GM23338 (cell line): ENCODE measurements around the gene KAZN. TPM values are rescaled to one million over a fixed set of nuclear protein-coding genes. Genes with fewer than 3 reads are reported as not detected.

ENCODE experiments used
- ATAC-seq: fragments of 200-7000 bp; cut with Tn5 transposase; 3 replicates; pipeline ENCODE4 v1.9.1; 2020
- DNase-seq: peaks from one replicate; pipeline ENCODE4 v3.0.0-alpha.2; 2015; ENCODE audit warnings: low spot score
- H2AFZ ChIP-seq: fragments of 200-600 bp; sonication (generic); 2 replicates; pipeline ENCODE4 v1.8.0; 2016; ENCODE audit warnings: antibody characterized with exemption, mild to moderate bottlenecking, moderate library complexity
- H3F3A ChIP-seq: fragments of 200-600 bp; sonication (generic); replicated peaks from 2 replicates; pipeline ENCODE4 v1.8.0; 2017; ENCODE audit warnings: antibody characterized with exemption, mixed run types, low read depth
- H3K27ac ChIP-seq: fragments of 200-600 bp; sonication (generic); 2 replicates; pipeline ENCODE4 v1.6.1; 2016; ENCODE audit warnings: low read depth
- H3K27me3 ChIP-seq: fragments of 200-600 bp; sonication (generic); 2 replicates; pipeline ENCODE4 v1.8.0; 2016; ENCODE audit warnings: mild to moderate bottlenecking, mixed run types, moderate library complexity; ENCODE audit not compliant: insufficient read depth
- H3K36me3 ChIP-seq: fragments of 200-600 bp; sonication (generic); 2 replicates; pipeline ENCODE4 v1.8.0; 2016; ENCODE audit warnings: mild to moderate bottlenecking; ENCODE audit not compliant: insufficient read depth
- H3K4me1 ChIP-seq: fragments of 200-600 bp; sonication (generic); 2 replicates; pipeline ENCODE4 v1.8.0; 2016; ENCODE audit warnings: mild to moderate bottlenecking, moderate library complexity; ENCODE audit not compliant: insufficient read depth
- H3K4me2 ChIP-seq: fragments of 200-600 bp; sonication (generic); 2 replicates; pipeline ENCODE4 v1.7.1; 2017; ENCODE audit warnings: mixed run types
- H3K4me3 ChIP-seq: fragments of 200-600 bp; sonication (generic); 2 replicates; pipeline ENCODE4 v1.6.1; 2016; ENCODE audit warnings: mixed run types
- H3K79me2 ChIP-seq: fragments of 200-600 bp; sonication (generic); replicated peaks from 2 replicates; pipeline ENCODE4 v1.8.0; 2017; ENCODE audit warnings: mild to moderate bottlenecking; ENCODE audit not compliant: insufficient read depth
- H3K9me2 ChIP-seq: fragments of 200-600 bp; sonication (generic); 2 replicates; pipeline ENCODE4 v1.8.0; 2017; ENCODE audit not compliant: insufficient read depth
- H4K20me1 ChIP-seq: fragments of 200-600 bp; sonication (generic); replicated peaks from 2 replicates; pipeline ENCODE4 v1.8.0; 2017; ENCODE audit warnings: mild to moderate bottlenecking; ENCODE audit not compliant: insufficient read depth
- H3K27ac Mint-ChIP-seq: 2 replicates; pipeline ENCODE4 v1.8.0; 2020; ENCODE audit warnings: inconsistent platforms, mild to moderate bottlenecking, moderate library complexity, mixed read lengths
- H3K27me3 Mint-ChIP-seq: 3 replicates; pipeline ENCODE4 v1.8.0; 2022; ENCODE audit warnings: low read depth, mild to moderate bottlenecking, moderate library complexity, mixed read lengths, inconsistent platforms; ENCODE audit not compliant: insufficient read depth, poor library complexity
- H3K36me3 Mint-ChIP-seq: 3 replicates; pipeline ENCODE4 v1.8.0; 2021; ENCODE audit warnings: low read depth, mild to moderate bottlenecking, inconsistent platforms, moderate library complexity, mixed read lengths
- H3K4me1 Mint-ChIP-seq: 3 replicates; pipeline ENCODE4 v1.8.0; 2020; ENCODE audit warnings: mild to moderate bottlenecking, inconsistent platforms, mixed read lengths
- H3K4me3 Mint-ChIP-seq: 3 replicates; pipeline ENCODE4 v1.8.0; 2021; ENCODE audit warnings: moderate library complexity, mild to moderate bottlenecking, inconsistent platforms, mixed read lengths
- H3K9me3 Mint-ChIP-seq: 3 replicates; pipeline ENCODE4 v1.8.0; 2020; ENCODE audit warnings: moderate library complexity, mild to moderate bottlenecking, inconsistent platforms, mixed read lengths
- EZH2phosphoT487 ChIP-seq: fragments of 200-600 bp; sonication (generic); IDR thresholded peaks from one replicate; pipeline ENCODE4 v1.8.1; 2018; ENCODE audit warnings: antibody characterized with exemption; ENCODE audit not compliant: unreplicated experiment
- JUNB ChIP-seq: IDR thresholded peaks from one replicate; pipeline ENCODE4 v1.6.1; 2016; ENCODE audit warnings: antibody characterized with exemption; ENCODE audit not compliant: unreplicated experiment
- NANOG ChIP-seq: IDR thresholded peaks from 2 replicates; pipeline ENCODE4 v1.6.1; 2016; ENCODE audit warnings: antibody characterized with exemption, borderline replicate concordance
- POLR2AphosphoS5 ChIP-seq: IDR thresholded peaks from 2 replicates; pipeline ENCODE4 v1.6.1; 2016; ENCODE audit warnings: antibody characterized with exemption, low read depth
- STAT1 ChIP-seq: IDR thresholded peaks from one replicate; pipeline ENCODE4 v1.6.1; 2016; ENCODE audit warnings: antibody characterized with exemption; ENCODE audit not compliant: unreplicated experiment
- ZNF331 ChIP-seq: fragments of 250-450 bp; sonication (Bioruptor Pico); IDR thresholded peaks from 2 replicates; pipeline ENCODE4 v1.5.0; 2020; ENCODE audit warnings: low read depth, mild to moderate bottlenecking, moderate library complexity
- polyA plus RNA-seq: library from polyadenylated mRNA; unstranded; fragments of >200 nt; fragmentation: Nextera tagmentation; extraction: Ambion mirVana; gene quantifications from 2 replicates; pipeline ENCODE4 v1.2.1, GENCODE V29; 2016
- total RNA-seq: library from RNA; depleted of rRNA; stranded (reverse); fragments of >200 nt; shearing (Covaris generic); gene quantifications from 2 replicates; pipeline ENCODE4 v1.2.3, GENCODE V29; 2014
- TF ChIP-seq, protein P1 (sequence below): IDR thresholded peaks from one replicate; pipeline ENCODE4 v1.6.1; 2018; ENCODE audit warnings: antibody characterized with exemption; ENCODE audit not compliant: unreplicated experiment
- TF ChIP-seq, protein P2 (sequence below): IDR thresholded peaks from 2 replicates; pipeline ENCODE4 v1.6.1; 2016; ENCODE audit warnings: antibody characterized with exemption
- TF ChIP-seq, protein P3 (sequence below): fragments of 250-450 bp; sonication (Bioruptor Pico); IDR thresholded peaks from 2 replicates; pipeline ENCODE4 v1.5.0; 2020; ENCODE audit warnings: mild to moderate bottlenecking, moderate library complexity

Gene KAZN
- total and polyA plus RNA-seq, 2 experiments from 2014 or later, result 9.9 to 15.0 TPM

DNA sequence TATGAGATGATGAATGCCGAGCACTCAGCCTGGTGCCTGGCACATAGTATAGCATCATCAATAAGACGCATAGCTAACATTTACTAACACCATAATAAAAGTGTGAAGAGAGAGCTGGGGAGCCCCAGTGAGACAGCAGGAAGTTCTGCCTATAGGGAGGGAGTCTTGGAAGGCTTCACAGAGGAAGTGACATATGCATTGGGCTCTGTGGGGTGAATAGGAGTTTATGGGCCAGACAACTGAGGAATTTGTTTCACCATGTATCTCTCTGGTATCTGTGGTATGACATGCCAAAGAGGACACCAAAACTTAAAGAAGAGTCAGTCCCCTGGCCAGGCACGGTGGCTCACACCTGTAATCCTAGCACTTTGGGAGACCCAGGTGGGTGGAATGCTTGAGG is 436.8 kb downstream of the KAZN start:
- H3K4me1 Mint-ChIP-seq, result peaks cover 10% of the 10 kb centered on the region
- H3K9me3 Mint-ChIP-seq, result no peaks in the 10 kb centered on the region
- H3K4me1 ChIP-seq, result 0 out of 2 replicates have a peak, but pooled peaks cover 1% of the 10 kb centered on the region
- no peak overlapping the region for H3K4me3 Mint-ChIP-seq
- TF ChIP-seq ZNF331 (CRISPR knock-in tag) (no peak), JUNB (no peak), EZH2phosphoT487 (no peak), POLR2AphosphoS5 (no peak), STAT1 (no peak), NANOG (no peak)
- TF ChIP-seq, protein P1, sequence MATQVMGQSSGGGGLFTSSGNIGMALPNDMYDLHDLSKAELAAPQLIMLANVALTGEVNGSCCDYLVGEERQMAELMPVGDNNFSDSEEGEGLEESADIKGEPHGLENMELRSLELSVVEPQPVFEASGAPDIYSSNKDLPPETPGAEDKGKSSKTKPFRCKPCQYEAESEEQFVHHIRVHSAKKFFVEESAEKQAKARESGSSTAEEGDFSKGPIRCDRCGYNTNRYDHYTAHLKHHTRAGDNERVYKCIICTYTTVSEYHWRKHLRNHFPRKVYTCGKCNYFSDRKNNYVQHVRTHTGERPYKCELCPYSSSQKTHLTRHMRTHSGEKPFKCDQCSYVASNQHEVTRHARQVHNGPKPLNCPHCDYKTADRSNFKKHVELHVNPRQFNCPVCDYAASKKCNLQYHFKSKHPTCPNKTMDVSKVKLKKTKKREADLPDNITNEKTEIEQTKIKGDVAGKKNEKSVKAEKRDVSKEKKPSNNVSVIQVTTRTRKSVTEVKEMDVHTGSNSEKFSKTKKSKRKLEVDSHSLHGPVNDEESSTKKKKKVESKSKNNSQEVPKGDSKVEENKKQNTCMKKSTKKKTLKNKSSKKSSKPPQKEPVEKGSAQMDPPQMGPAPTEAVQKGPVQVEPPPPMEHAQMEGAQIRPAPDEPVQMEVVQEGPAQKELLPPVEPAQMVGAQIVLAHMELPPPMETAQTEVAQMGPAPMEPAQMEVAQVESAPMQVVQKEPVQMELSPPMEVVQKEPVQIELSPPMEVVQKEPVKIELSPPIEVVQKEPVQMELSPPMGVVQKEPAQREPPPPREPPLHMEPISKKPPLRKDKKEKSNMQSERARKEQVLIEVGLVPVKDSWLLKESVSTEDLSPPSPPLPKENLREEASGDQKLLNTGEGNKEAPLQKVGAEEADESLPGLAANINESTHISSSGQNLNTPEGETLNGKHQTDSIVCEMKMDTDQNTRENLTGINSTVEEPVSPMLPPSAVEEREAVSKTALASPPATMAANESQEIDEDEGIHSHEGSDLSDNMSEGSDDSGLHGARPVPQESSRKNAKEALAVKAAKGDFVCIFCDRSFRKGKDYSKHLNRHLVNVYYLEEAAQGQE, result no peak
- TF ChIP-seq, protein P2, sequence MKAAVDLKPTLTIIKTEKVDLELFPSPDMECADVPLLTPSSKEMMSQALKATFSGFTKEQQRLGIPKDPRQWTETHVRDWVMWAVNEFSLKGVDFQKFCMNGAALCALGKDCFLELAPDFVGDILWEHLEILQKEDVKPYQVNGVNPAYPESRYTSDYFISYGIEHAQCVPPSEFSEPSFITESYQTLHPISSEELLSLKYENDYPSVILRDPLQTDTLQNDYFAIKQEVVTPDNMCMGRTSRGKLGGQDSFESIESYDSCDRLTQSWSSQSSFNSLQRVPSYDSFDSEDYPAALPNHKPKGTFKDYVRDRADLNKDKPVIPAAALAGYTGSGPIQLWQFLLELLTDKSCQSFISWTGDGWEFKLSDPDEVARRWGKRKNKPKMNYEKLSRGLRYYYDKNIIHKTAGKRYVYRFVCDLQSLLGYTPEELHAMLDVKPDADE, result no peak
- TF ChIP-seq, protein P3, sequence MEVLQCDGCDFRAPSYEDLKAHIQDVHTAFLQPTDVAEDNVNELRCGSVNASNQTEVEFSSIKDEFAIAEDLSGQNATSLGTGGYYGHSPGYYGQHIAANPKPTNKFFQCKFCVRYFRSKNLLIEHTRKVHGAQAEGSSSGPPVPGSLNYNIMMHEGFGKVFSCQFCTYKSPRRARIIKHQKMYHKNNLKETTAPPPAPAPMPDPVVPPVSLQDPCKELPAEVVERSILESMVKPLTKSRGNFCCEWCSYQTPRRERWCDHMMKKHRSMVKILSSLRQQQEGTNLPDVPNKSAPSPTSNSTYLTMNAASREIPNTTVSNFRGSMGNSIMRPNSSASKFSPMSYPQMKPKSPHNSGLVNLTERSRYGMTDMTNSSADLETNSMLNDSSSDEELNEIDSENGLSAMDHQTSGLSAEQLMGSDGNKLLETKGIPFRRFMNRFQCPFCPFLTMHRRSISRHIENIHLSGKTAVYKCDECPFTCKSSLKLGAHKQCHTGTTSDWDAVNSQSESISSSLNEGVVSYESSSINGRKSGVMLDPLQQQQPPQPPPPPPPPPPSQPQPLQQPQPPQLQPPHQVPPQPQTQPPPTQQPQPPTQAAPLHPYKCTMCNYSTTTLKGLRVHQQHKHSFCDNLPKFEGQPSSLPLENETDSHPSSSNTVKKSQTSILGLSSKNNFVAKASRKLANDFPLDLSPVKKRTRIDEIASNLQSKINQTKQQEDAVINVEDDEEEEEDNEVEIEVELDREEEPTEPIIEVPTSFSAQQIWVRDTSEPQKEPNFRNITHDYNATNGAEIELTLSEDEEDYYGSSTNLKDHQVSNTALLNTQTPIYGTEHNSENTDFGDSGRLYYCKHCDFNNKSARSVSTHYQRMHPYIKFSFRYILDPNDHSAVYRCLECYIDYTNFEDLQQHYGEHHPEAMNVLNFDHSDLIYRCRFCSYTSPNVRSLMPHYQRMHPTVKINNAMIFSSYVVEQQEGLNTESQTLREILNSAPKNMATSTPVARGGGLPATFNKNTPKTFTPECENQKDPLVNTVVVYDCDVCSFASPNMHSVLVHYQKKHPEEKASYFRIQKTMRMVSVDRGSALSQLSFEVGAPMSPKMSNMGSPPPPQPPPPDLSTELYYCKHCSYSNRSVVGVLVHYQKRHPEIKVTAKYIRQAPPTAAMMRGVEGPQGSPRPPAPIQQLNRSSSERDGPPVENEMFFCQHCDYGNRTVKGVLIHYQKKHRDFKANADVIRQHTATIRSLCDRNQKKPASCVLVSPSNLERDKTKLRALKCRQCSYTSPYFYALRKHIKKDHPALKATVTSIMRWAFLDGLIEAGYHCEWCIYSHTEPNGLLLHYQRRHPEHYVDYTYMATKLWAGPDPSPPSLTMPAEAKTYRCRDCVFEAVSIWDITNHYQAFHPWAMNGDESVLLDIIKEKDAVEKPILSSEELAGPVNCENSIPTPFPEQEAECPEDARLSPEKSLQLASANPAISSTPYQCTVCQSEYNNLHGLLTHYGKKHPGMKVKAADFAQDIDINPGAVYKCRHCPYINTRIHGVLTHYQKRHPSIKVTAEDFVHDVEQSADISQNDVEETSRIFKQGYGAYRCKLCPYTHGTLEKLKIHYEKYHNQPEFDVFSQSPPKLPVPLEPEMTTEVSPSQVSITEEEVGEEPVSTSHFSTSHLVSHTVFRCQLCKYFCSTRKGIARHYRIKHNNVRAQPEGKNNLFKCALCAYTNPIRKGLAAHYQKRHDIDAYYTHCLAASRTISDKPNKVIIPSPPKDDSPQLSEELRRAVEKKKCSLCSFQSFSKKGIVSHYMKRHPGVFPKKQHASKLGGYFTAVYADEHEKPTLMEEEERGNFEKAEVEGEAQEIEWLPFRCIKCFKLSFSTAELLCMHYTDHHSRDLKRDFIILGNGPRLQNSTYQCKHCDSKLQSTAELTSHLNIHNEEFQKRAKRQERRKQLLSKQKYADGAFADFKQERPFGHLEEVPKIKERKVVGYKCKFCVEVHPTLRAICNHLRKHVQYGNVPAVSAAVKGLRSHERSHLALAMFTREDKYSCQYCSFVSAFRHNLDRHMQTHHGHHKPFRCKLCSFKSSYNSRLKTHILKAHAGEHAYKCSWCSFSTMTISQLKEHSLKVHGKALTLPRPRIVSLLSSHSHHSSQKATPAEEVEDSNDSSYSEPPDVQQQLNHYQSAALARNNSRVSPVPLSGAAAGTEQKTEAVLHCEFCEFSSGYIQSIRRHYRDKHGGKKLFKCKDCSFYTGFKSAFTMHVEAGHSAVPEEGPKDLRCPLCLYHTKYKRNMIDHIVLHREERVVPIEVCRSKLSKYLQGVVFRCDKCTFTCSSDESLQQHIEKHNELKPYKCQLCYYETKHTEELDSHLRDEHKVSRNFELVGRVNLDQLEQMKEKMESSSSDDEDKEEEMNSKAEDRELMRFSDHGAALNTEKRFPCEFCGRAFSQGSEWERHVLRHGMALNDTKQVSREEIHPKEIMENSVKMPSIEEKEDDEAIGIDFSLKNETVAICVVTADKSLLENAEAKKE (CRISPR knock-in tag), result no peak
- H3F3A ChIP-seq, result no peaks in the 10 kb centered on the region
- no peaks in the 10 kb centered on the region for H3K79me2 ChIP-seq
- no peak overlapping the region for H3K4me2 ChIP-seq
- no peak overlapping the region for H2AFZ ChIP-seq
- ATAC-seq, result no peak
- no peak overlapping the region for H3K27ac ChIP-seq
- H3K27ac Mint-ChIP-seq, result no peak overlapping the region
- no peaks in the 10 kb centered on the region for H3K27me3 ChIP-seq
- H3K36me3 Mint-ChIP-seq, result no peaks in the 10 kb centered on the region
- no peak for DNase-seq
- no peaks in the 10 kb centered on the region for H3K36me3 ChIP-seq
- H4K20me1 ChIP-seq, result no peaks in the 10 kb centered on the region
- peaks cover 6% of the 10 kb centered on the region for H3K27me3 Mint-ChIP-seq
- H3K4me3 ChIP-seq, result no peak overlapping the region
- no peaks in the 10 kb centered on the region for H3K9me2 ChIP-seq
